HG03095 (cell line): ENCODE data around the gene ABCA4.

Source experiments
- ATAC-seq: cut with Tn5 transposase; IDR thresholded peaks from one replicate; pipeline ENCODE4 v1.9.1; 2021; ENCODE audit warnings: moderate library complexity; ENCODE audit not compliant: unreplicated experiment

ABCA4 gene

GRCh38 chr1:94105581-94105952 is 15.4 kb downstream of the ABCA4 start:
- ATAC-seq: no peak

DNA sequence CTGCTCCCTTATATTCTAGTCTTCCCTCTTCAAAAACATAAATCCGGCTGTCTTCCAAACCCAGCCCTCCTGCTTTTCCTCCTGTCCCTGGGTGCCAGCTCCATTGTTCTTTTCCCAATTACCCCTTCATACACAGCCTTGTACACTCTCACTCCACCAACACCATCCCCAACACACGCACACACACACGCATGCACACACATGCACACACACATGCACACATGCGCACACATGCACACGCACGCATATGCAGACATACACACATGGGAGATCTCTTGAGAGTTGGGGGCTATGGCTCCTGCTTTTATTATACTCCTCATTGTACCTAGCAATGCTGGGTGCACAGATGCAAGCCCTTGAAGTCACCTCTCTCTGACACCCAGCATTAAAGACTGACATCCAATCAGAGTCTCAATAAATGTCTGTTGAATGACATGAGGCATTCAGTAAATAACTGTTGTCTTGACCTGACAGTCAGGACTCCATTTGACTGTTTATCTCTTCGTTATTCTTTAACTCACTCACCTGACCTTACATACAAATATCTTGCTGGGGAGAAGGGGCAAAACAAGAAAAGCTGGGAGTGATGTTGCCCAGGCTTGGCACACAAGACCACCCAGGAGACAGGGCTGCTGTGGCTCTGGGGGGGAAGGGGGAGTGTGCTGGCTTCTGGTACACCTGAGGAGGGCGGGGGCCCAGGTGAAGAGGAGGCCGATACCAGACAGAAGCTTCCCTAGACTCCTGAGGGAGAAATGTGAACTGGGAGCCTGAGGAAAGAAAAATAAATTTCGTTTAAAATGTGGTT is 16.0 kb downstream of the ABCA4 start:
- no peak for ATAC-seq

GRCh38 chr1:94104127-94104684 is 16.7 kb downstream of the ABCA4 start:
- ATAC-seq: no peak

DNA sequence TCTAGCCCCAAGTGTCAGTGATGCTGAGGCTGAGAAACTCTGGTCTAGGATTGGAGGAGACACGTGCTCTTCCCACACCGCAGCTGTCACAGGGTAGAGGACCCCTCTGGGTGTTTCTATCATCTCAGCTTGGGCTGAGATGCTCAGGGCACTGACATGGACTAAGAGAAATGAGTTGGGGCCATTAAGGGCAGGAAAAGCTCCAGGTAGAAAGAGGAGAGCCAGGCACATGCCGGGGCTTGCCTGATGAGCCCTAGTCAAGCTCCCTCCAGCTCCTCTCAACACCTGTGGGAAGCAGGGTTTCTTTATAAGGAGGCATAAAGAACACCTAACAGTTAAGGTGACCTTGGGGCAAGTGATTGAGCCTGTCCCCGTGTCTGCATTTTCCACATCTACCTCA is 17.3 kb downstream of the ABCA4 start:
- no peak for ATAC-seq

- ATAC-seq: no peak
Measured at GRCh38 chr1:94101613-94102525, 19.1 kb downstream of the ABCA4 start.

- ATAC-seq: no peak
Measured at GRCh38 chr1:94100785-94101612, 19.9 kb downstream of the ABCA4 start.

GRCh38 chr1:94100129-94100784 is 20.7 kb downstream of the ABCA4 start:
- no peak for ATAC-seq

DNA sequence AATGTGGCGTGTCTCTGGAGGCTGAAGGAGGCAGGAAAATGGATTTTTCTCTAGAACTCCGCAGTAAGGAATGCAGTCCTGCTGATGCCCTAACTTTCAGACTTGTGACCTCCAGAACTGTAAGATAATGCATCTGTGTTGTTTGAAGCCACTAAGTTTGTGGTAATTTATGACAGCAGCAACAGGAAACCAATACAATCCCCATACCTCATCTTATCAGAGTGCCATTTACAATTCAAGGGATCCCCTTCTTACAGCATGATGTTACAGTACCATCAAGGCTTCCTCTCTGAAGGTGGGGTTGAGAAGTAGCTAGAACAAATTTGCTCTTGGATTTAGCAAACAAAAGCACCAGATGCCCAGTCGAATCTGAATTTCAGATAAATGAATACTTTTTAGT is 21.6 kb downstream of the ABCA4 start:
- no peak for ATAC-seq

GRCh38 chr1:94098585-94099111 is 22.3 kb downstream of the ABCA4 start:
- ATAC-seq: no peak

DNA sequence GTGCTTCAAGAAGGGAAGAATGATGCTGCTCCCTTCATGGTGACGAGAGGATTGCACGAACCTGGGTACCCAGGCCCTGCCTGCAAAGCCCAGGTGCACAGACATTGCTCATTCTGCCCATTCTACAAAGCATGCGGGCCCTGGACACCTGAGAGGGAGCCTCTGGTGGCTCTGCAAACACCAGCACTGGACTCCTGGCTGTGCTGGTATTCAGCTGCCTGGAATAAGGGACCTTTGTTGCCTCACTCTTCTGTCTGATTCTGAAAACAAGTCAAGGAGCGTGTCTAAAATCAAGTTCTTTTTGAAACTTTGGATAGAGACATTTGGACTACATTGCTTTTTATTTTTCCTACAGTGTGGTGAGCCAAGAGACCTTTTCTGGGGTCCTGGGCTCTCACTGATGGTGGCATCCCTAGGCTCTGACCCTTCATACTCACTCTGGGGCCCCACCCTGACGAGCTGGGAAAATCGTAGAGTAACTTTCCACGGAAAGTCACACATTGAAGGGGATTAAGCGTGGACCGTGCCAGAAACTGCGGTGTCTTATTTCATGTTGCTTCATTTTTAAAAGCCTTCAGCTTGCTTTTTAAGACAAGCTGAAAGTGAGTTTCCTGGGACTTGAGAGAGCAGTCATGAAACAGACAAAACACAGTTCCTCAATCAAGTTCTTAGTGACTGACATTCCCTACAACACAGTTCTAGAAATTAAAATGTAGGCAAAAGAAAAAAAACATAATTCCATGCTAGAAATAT is 24.0 kb downstream of the ABCA4 start:
- no peak for ATAC-seq

DNA sequence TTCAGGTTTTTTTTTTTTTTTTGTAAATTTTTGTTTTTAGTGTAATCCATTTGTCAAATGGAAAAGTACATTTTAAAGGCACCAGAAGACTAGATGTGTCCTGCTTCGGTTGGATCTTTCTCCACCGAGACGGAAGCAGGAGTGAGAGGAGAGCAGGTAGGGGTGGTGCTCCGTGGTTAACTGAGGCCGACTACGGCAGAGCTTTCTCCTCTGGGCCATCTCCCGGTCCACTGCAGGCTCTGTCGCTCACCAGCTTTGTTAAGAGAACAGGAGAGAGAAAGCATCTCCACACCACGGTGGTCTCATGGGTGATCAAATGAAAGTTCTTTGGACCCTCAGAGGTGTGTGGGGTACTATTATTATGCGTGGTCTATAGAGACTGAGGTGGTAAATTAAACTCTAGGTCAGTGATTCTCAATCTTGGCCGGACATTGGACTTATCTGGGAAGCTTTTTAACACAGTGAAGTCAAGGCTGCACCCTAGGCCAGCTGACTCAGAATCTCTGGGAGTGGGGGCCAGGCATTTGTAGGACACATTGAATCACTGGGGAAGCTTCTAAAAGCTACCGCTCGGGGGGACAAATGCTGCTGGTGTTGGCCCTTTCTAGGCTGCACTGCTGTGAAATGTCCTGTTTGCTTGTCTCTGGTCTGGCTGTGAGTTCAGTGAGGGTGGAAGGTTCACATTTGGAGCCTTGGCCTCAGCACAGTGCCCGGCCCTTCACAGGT is 25.0 kb downstream of the ABCA4 start:
- no peak for ATAC-seq

DNA sequence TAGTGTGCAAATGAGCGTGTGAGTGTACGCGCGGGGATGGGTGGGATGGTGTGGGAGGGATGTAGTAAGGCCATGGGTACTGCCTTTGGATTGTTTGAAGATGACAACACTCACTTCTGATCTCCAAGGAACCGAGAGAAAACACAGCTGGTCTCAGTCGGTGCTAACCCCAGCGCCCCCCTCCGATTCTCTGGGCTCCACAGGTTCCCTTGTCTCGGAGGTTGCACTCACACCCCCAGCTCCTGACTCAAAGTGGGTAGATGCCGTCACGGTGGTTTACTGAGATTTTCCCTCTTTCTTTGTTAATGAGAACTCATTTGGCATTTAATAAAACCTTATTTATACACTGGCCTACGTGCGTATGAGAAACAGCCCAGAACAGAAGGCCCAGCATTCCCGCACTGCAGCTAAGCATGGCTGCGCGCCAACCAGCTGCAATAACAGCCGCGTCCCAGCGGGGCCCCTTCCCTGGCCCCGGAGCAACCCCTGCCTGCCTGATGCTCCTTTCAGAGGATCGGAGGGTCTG is 25.8 kb downstream of the ABCA4 start:
- ATAC-seq: no peak

DNA sequence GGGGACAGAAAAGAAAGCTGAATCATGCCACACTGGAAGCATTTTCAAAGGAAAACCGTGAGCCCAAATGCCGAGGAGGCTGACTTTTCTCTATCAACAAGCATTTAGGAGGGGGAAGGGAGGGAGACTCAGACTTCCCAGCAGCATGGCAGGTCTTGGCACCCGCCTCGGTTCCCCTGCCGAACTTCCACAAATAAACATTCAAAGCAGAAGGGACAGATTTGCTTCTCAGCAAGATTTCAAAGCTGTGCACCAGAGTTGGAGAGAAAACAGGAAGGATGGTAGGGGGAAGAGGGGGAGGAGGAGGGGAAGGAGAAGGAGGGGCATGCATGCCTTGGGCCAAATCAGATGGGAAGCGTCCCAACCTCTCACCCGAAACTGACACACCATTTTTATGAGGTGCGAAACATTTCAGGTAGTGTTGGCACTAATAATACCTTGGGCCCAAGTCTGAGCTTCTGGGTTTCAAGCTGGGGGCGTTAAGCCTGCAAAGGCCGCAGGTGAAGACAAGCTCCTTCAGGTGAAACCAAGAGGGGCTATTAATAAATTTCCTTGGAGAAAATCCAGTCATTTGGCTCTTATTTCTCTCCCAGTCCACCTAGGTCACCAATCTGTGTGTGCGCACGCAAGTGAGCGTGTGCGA is 26.4 kb downstream of the ABCA4 start:
- no peak for ATAC-seq

GRCh38 chr1:94093996-94094395 is 27.0 kb downstream of the ABCA4 start:
- no peak for ATAC-seq

GRCh38 chr1:94093396-94093795 is 27.6 kb downstream of the ABCA4 start:
- ATAC-seq: no peak

GRCh38 chr1:94092210-94092613 is 28.7 kb downstream of the ABCA4 start:
- no peak for ATAC-seq

DNA sequence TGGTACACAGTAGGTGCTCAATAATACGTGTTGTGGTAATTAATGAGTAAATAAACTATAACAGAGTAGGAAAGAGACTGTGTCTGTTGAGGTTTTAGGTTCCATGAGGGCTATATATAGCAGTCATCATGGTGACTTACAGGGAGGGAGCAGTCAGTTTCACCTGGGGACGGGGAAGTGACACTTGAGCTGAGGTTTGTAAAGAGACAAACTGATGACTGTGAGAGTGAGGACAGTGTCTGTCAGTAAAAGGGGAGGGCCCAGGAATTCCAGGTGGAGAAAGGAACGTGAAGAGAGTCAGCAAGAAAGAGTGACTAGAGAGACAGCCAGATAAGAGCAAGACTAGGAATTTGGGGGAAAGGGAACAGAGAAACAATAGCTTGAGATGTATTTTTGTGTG is 30.2 kb downstream of the ABCA4 start:
- ATAC-seq: no peak

- ATAC-seq: no peak
Measured at GRCh38 chr1:94087193-94087592, 33.8 kb downstream of the ABCA4 start.
